ENCODE data around the gene NACA.
A peak's percentile ranks its signal among the peaks of the same experiment; 100 is the strongest.

The NACA gene

GRCh38 chr12:56687223-56688128, 37.6 kb downstream of the NACA start:
- peak; percentile 20 for DNase-seq (ENCODE audit: low read depth)

- no peak for DNase-seq (ENCODE audit: low read depth)
These were observed 40.2 kb downstream of the NACA start for GRCh38 chr12:56684745-56685359.

GRCh38 chr12:56682323-56682722, 42.8 kb downstream of the NACA start:
- no peak for DNase-seq (ENCODE audit: low read depth)

- no peak for DNase-seq (ENCODE audit: low read depth)
These were observed 45.1 kb downstream of the NACA start for GRCh38 chr12:56679883-56680575.

GRCh38 chr12:56678852-56679251, 46.2 kb downstream of the NACA start:
- DNase-seq (ENCODE audit: low read depth): no peak

GRCh38 chr12:56677680-56678079, 47.4 kb downstream of the NACA start:
- DNase-seq (ENCODE audit: low read depth): no peak

GRCh38 chr12:56676851-56677580, 48.1 kb downstream of the NACA start:
- DNase-seq (ENCODE audit: low read depth): no peak

GRCh38 chr12:56671608-56672007, 53.5 kb downstream of the NACA start:
- DNase-seq (ENCODE audit: low read depth): no peak

GRCh38 chr12:56670836-56671235, 54.3 kb downstream of the NACA start:
- DNase-seq (ENCODE audit: low read depth): no peak

- no peak for DNase-seq (ENCODE audit: low read depth)
These were observed 57.0 kb downstream of the NACA start for GRCh38 chr12:56668197-56668457.
